KOPT-K1 (cell line): Measurements from ENCODE around the gene EMCN.
"Not testable (repeated sequence)": the region's sequence is repeated elsewhere in the genome, so short reads cannot be mapped to it uniquely, and the experiment has no call there.

Source experiments
- H3K27ac ChIP-seq: fragments of 200-600 bp; sonication (generic); 2 replicates; pipeline ENCODE4 v1.5.1; 2016; ENCODE audit warnings: antibody characterized with exemption, mild to moderate bottlenecking, low read depth, low read length; ENCODE audit not compliant: poor library complexity, severe bottlenecking
- H3K36me3 ChIP-seq: fragments of 200-600 bp; sonication (generic); 2 replicates; pipeline ENCODE4 v1.5.1; 2017; ENCODE audit warnings: antibody characterized with exemption, mild to moderate bottlenecking, low read length, moderate library complexity; ENCODE audit not compliant: insufficient read depth
- H3K9me3 ChIP-seq: fragments of 200-600 bp; sonication (generic); 2 replicates; pipeline ENCODE4 v1.5.1; 2017; ENCODE audit warnings: antibody characterized with exemption, low read length, mild to moderate bottlenecking; ENCODE audit not compliant: insufficient read depth, poor library complexity, severe bottlenecking

EMCN gene

GRCh38 chr4:100517864-100518341 is at the start of gene EMCN:
Gene EMCN, minus strand, starts transcription at chr4:100518022. Its CDS starts 108 bp downstream, at chr4:100517914.
- Histone ChIP-seq H3K36me3 (no peaks in the 10 kb centered on the region), H3K27ac (no peak within 1 kb of the TSS), H3K9me3 (no peaks in the 10 kb centered on the region)

DNA sequence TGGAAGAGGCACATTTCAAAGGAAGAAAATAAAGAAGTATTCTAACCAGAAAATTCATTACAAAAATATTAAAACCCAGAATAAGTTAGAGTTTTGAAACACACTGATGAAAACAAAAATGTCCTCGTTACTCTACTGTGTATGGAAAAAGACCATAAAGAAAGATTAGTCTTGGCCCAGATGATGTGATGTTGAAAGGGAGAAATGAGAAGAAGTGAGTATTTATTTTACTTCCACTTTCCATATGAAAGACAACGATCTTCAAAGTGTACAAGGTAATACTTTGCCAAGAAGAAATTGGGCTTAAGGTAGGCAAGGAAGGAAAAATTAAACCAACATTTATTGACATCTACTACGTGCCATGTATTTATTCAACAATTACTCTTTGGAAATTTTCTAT is 48.6 kb upstream of the EMCN start:
- H3K27ac ChIP-seq = no peak overlapping the region
- H3K36me3 ChIP-seq = no peaks in the 10 kb centered on the region
- no peaks in the 10 kb centered on the region for H3K9me3 ChIP-seq

DNA sequence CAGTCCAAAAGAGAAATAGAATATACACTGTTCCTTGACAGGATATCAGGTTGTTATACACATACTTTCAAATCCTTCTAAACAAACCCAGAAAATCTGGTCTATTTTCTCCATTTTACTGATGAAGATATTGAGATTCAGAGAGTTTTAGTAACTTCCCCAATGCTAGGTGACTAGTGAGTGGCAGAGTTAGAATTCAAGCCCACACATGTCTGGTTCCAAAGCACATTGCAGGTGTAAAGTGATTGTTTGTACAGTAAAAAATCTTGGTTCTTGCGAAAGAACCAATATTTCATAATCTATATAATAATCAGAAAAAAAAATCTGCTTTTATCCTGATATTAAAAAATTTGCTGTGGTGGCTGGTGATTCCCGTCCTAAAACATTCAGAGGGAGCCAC is 39.5 kb upstream of the EMCN start:
- Histone ChIP-seq H3K27ac (no peak overlapping the region), H3K36me3 (no peaks in the 10 kb centered on the region), H3K9me3 (no peaks in the 10 kb centered on the region)

DNA sequence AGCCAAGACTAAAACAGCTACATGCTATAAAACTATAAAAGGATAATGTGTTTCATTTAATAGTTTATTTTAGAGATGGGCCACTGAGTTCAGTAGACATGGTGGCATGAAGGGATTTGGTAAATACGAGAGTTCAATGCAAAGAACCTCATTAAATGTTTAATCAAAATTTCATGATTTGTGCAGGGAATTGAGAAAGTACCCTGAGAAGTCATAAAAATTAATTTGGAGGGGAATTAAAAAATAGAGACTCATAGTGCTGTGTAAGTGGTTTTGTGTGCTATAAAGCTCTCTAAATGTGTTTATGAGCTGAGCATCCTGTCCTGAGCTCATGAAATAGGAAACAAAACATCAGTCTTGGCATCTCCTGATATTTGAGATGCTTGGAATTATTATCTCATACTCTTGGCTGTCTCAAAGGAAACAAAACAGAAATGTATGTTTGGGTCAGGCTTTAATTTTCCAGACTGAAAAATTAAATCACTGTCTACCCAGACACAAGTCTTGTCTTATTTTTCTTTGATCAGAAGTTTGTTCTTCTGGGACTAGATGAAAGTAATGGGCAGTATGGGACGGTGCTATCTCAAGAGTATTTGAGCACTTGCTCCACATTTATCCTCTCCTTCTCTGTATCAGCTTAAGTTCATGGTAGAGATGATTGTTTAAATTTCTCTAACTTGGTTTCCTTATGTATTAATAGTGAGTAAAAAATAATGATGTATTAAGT is 38.0 kb upstream of the EMCN start:
- Histone ChIP-seq H3K36me3 (no peaks in the 10 kb centered on the region), H3K27ac (no peak overlapping the region), H3K9me3 (no peaks in the 10 kb centered on the region)

GRCh38 chr4:100548200-100548560 is 30.4 kb upstream of the EMCN start:
- Histone ChIP-seq H3K27ac (no peak overlapping the region), H3K36me3 (no peaks in the 10 kb centered on the region), H3K9me3 (no peaks in the 10 kb centered on the region)

DNA sequence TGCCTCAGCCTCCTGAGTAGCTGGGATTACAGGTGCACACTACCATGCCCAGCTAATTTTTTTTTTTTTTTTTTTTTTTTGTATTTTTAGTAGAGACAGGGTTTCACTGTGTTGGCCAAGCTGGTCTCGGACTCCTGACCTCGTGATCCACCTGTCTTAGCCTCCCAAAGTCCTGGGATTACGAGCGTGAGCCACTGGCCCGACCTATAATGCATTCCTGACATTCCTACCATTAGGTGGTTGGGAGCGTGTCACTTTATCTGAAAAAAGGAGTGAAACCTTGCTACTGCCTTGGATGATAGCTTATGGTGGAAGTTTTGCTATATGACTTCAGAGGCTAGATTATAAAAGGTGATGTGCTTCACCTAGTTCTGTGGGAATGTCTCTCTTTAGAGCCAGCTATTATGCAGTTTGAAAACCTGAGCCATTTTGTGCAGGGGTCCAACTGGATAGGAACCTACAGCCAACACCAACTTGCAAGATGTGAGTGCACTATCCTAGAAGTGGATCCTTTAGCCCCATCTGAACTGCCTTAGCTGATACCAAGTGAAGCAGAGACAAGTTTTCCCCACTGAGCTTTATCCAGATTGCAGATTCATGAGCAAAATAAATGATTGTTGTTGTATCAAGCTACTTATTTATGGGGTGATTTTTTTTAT is 29.8 kb upstream of the EMCN start:
- no peak overlapping the region for H3K27ac ChIP-seq
- H3K9me3 ChIP-seq = no peaks in the 10 kb centered on the region
- H3K36me3 ChIP-seq = no peaks in the 10 kb centered on the region

GRCh38 chr4:100545427-100545826 is 27.6 kb upstream of the EMCN start:
- Histone ChIP-seq H3K9me3 (no peaks in the 10 kb centered on the region), H3K36me3 (no peaks in the 10 kb centered on the region)

DNA sequence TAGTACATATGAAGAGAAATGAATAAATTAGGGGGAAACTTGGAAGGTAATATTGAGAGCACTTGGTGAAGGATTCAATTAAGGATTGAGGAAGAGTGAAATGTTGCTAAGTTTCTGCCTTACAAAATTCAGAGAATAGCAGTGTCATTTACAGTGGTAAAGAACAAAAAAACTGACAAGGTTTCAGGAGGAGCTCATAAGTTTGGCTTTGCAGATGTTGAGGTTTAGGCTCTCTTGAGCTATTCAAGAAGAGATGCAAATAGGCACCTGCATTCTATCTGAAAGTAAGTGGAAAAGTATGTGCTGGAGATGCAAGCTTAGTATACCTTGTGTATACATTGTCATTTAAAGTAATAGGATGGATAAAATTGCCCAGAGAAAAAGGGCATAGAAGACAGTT is 22.3 kb upstream of the EMCN start:
- Histone ChIP-seq H3K9me3 (no peaks in the 10 kb centered on the region), H3K27ac (no peak overlapping the region)

More at GRCh38 chr4:100545427-100545826, 27.6 kb upstream of the EMCN start:
- no peak overlapping the region for H3K27ac ChIP-seq

DNA sequence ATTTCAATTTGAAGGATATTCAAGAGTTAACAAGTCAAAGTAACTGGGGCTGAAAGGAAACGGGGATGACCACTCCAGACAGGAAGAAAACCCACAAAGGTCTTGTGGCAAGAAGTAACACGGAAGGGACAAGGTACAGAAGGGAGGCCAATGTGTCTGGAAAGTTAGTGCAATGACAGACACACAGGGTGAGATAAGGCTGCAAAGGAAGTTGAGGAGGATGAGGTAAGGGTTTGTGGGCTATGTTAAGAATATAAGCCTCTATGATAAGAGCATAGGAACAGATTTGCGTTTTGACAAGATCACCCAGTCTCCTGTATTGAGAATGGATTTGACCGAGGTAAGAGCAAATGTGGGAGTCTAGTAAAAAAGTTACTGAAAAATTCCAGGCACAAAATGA is 21.9 kb upstream of the EMCN start:
- H3K27ac ChIP-seq = no peak overlapping the region

More for the DNA sequence above, 22.3 kb upstream of the EMCN start:
- H3K36me3 ChIP-seq = no peaks in the 10 kb centered on the region

GRCh38 chr4:100533741-100534140 is 15.9 kb upstream of the EMCN start:
- no peaks in the 10 kb centered on the region for H3K9me3 ChIP-seq
- H3K27ac ChIP-seq = no peak overlapping the region
- H3K36me3 ChIP-seq = no peaks in the 10 kb centered on the region

More for the DNA sequence above, 21.9 kb upstream of the EMCN start:
- Histone ChIP-seq H3K9me3 (no peaks in the 10 kb centered on the region), H3K36me3 (no peaks in the 10 kb centered on the region)

GRCh38 chr4:100530161-100530560 is 12.3 kb upstream of the EMCN start:
- not testable (repeated sequence) for H3K9me3 ChIP-seq, H3K36me3 ChIP-seq, H3K27ac ChIP-seq

- Histone ChIP-seq H3K27ac (no peak overlapping the region), H3K36me3 (no peaks in the 10 kb centered on the region), H3K9me3 (no peaks in the 10 kb centered on the region)
These were observed 7.9 kb upstream of the EMCN start for GRCh38 chr4:100525686-100526085.

DNA sequence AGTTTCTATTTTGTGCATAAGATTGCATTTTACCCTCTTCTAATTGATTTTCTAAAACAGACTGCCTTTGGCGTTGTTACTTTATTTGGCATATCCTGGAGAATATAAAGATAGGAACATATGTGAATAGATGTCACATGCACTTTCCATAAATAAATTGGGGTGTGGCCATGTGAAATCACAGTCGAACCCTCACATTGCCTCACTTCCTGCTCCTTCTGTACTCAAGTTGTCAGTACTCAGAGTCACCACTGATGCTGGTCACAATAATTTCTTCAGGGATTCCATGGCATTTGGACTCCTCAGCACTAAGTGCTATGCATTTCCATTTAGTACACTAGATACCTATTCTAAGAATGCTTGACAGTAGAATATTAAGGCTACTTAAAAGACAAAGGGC is 1.4 kb upstream of the EMCN start:
- no peak overlapping the region for H3K27ac ChIP-seq
- H3K9me3 ChIP-seq = no peaks in the 10 kb centered on the region
- H3K36me3 ChIP-seq = no peaks in the 10 kb centered on the region

GRCh38 chr4:100516225-100516624 is 1.6 kb downstream of the EMCN start:
- H3K36me3 ChIP-seq = no peaks in the 10 kb centered on the region
- H3K9me3 ChIP-seq = no peaks in the 10 kb centered on the region
- no peak overlapping the region for H3K27ac ChIP-seq

GRCh38 chr4:100511896-100512295 is 5.9 kb downstream of the EMCN start:
- Histone ChIP-seq H3K36me3 (no peaks in the 10 kb centered on the region), H3K9me3 (no peaks in the 10 kb centered on the region), H3K27ac (no peak overlapping the region)

GRCh38 chr4:100510551-100510950 is 7.3 kb downstream of the EMCN start:
- Histone ChIP-seq H3K36me3 (no peaks in the 10 kb centered on the region), H3K27ac (no peak overlapping the region), H3K9me3 (no peaks in the 10 kb centered on the region)
